CD4-positive, alpha-beta T cell treated with Interleukin-2 at 100 ng/mL for 4 hours (primary cell): ENCODE results near the gene KCNQ5.
"Not testable (repeated sequence)": the region's sequence is repeated elsewhere in the genome, so short reads cannot be mapped to it uniquely, and the experiment has no call there.

Source experiments
- DNase-seq: peaks from one replicate; pipeline ENCODE4 v3.0.0-alpha.2; 2020; ENCODE audit warnings: low spot score

KCNQ5 gene

GRCh38 chr6:72953971-72954381 lies 332.1 kb downstream of the KCNQ5 start:
- DNase-seq = no peak

GRCh38 chr6:72954716-72955115 lies 332.9 kb downstream of the KCNQ5 start:
- DNase-seq = no peak

DNA sequence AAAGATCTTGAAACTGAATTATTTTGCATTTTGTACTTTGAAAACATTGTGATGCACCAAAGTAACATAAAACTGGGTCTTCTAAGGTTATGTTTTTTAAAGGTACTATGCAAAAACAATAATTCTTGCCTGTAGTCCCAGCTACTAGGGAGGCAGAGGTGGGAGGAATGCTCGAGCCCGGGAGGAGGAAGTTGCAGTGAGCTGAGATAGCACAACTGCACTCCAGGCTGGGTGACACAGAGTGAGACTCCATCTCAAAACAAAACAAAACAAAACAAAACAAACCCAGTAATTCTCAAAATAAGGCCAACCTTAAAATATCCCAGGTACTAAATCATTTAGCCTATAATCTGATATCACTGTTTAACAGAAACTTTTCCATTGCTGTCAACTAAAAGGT lies 333.8 kb downstream of the KCNQ5 start:
- DNase-seq = no peak

DNA sequence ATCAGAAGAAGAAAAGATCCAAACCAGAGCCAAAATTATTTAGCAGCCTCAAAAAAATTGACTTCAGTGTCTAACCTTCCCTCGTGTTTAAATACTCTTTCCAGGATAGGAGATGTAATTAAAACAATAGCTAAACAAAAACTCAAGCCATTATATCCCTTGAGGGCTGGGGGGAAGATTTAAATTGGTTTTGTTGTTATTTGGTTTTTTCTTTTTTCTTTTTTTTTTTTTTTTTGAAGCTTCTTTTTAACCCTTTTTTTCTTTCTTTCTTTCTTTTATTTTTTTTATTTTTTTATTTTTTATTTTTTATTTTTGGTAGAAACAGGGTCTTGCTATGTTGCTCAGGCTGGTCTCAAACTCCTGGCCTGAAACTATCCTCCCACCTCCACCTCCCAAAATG lies 334.4 kb downstream of the KCNQ5 start:
- no peak for DNase-seq

DNA sequence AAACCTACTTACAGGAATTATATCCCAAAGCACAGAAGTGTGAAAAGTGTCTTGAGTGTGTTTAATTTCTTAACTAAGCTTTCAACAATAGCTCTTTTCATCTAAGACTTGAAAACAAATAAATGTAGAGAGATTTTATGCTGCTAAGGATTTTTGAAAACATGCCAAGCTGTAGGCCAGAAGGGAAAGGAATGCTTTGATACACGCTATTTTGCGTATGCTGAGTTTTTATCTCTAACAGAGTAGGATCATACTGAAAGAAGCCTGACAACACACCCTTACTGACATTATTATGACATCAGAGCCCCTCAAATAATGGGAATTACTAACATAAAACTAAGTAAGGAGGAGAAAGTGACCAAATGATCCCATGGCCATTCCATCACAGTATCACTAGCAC lies 338.0 kb downstream of the KCNQ5 start:
- DNase-seq = no peak

GRCh38 chr6:72963946-72964345 lies 342.1 kb downstream of the KCNQ5 start:
- DNase-seq = no peak

GRCh38 chr6:72966628-72967280 lies 344.9 kb downstream of the KCNQ5 start:
- no peak for DNase-seq

DNA sequence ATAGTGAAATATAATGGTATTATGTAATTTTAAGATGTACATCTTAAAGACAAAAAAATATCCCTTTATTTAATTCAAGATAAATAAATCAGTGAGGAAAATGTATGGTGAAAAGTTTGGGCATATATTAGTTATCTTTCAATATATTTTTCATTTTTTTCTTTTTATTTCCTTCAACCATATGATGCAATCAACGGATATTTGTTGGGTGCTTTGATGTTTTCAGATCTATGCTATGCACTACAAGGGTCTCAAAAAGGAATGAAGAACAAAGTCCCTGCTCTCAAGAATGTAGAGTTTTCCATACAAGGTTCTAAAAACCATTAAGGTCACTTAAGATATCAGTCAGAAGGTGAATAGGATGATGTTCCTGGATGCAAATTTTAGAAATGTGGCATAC lies 345.5 kb downstream of the KCNQ5 start:
- DNase-seq = no peak

DNA sequence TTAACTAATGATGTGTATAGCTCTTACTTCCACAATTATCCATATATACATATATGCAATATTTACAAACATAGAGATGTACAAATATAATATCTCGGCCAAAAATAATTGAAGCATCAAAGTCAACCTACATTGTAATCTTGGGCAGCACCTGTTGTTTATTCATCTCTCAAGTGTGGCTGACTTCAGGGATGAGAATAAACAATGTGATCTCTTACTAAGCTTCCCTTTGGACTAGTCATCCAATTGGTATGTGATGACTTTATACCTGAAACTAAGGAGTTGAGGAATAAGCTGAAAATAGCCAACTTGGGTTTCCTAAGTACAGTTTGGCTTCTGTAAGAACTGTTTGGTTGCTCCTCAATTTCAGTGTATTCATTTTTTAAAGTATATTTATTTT lies 346.8 kb downstream of the KCNQ5 start:
- DNase-seq = no peak

DNA sequence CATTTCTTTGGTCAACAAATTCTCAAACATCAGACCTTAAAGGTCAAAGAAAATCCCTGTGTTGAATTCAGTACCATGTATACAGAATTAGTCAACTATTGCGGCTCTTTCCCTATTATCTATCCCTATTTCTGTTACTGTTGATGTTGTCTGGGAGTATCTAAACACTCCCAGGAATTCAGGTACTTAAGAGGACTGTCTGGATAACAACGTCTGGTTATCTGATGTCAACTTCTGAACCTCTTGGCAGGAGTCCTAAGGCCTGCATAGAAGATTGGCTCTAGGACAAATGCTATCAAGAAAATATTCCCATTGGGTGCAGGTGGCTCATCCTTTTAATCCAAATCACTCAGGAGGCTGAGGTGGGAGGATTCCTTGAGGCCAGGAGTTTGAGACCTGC lies 347.8 kb downstream of the KCNQ5 start:
- DNase-seq = no peak

- no peak for DNase-seq
Measured at GRCh38 chr6:72972579-72972978, 350.7 kb downstream of the KCNQ5 start.

GRCh38 chr6:72974276-72974675 lies 352.4 kb downstream of the KCNQ5 start:
- no peak for DNase-seq

GRCh38 chr6:72975352-72975752 lies 353.5 kb downstream of the KCNQ5 start:
- no peak for DNase-seq

DNA sequence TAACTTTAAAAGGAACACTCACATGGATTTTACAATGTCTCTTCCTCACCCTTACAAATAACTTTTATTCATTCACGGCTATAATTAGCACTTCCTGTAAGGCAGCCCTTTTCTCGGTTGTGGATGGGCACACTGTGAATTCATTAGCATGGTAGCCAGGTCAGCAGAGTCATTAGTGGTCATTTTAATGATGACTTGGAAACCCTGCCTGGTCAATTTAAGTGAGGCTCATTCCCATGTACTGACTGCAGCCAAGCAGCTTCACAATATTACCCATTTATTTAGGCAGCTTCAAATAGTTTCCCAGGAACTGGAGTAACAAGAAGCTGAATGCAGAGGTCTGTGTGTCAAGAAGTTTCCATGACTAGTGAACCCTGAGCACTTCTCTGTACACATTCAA lies 354.6 kb downstream of the KCNQ5 start:
- no peak for DNase-seq

DNA sequence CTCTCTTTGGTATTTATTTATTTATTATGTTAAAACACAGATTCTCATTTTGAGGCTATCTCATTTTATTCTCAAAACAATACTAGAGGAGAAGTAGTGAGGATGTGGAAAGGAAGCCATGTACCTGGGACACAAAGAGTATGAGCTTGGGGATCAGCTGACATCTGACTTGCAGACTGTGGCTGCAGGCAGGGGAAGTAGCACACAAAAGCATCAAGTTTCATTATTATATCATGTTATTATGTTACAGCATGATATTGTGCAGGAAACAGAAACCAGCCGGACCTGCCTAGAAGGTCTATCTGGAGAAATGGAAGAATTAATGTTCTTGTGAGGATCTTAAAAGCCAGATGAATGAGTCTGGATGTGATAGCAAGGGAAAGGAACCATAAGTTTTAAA lies 355.2 kb downstream of the KCNQ5 start:
- DNase-seq = no peak

- DNase-seq = not testable (repeated sequence)
Measured at GRCh38 chr6:72978808-72979207, 356.9 kb downstream of the KCNQ5 start.

DNA sequence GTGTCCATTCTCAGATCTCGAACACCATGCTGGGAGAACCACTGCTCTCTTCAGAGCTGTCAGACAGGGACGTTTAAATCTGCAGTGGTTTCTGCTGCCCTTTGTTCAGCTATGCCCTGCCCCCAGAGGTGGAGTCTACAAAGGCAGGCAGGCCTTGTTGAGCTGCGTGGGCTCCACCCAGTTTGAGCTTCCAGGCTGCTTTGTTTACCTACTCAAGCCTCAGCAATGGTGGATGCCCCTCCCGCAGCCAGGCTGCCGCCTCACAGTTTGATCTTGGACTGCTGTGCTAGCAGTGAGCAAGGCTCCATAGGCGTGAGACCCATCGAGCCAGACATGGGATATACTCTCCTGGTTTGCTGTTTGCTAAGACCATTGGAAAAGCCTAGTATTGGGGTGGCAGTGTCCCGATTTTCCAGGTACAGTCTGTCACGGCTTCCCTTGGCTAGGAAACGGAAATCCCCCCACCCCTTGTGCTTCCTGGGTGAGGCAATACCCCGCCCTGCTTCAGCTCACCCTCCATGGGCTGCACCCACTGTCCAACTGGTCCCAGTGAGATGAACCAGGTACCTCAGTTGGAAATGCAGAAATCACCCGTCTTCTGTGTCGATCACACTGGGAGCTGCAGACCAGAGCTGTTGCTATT lies 362.4 kb downstream of the KCNQ5 start:
- DNase-seq = not testable (repeated sequence)

DNA sequence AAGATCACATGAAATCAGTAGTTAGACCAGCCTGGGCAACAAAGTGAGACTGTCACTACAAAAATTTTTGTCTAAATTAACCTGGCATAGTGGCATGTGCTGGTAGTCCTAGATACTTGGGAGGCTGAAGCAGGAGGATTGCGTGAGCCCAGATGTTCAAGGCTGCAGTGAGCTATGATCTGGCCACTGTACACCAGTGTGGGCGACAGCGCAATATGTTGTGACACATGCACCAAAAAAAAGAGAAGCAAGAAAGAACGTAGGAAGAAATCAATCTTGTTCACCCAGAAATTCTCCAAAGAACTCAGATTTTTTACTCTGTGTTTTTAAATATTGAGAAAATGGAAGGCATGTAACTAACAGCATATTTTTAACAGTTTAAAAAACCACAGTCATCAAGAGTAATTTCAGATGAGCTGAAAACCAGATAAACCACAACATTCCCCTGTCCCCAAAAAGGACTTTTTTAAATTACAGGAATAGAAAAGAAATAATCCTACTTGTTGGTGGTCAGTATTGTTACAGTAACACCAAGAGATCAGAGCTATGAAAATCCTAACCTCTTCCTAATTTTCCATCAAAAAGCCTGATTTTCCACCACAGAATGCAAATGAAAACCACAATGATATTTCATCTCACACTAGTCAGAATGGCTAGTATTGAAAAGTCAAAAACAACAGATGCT lies 363.3 kb downstream of the KCNQ5 start:
- no peak for DNase-seq

- DNase-seq = no peak
Measured at GRCh38 chr6:72987301-72987700, 365.4 kb downstream of the KCNQ5 start.

DNA sequence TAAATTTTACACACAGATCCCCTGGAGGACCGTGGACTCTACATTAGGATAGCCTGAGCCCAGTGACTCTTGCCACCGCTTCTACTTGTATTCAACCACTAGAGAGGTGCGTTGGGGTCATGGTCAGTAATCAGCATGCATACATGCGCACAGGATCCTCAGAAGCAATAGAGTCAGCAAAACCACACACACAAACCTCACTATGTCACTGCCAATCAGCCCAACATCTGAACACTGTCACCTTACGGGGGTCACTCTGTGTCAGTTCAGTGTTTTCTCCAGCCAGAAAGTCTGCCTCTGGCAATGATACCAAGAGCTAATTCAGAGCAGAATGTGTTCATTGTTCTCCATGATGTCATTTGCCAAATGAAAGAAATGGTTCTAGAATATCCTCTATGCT lies 378.1 kb downstream of the KCNQ5 start:
- DNase-seq = no peak

- DNase-seq = no peak
Measured at GRCh38 chr6:73000460-73000859, 378.6 kb downstream of the KCNQ5 start.

- DNase-seq = no peak
Measured at GRCh38 chr6:73002588-73002987, 380.7 kb downstream of the KCNQ5 start.

- DNase-seq = no peak
Measured at GRCh38 chr6:73003302-73003701, 381.4 kb downstream of the KCNQ5 start.

DNA sequence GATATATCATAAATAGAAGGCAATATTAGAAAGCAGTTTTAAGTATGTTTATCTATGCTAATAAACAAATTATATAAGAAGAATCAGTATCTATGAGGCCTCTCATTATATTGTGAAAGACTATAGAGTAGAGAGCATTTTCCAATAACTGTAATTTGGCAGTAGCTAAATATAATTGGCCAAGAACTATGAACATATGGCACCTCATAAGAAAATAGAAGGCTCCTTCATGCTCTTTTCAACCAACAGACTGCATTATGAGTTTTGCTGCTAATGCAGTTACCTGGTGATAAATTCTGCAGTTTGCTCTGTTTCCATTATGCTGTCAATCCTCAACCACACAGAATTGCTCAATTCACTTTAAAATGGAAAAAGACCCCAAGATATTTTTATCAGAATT lies 382.4 kb downstream of the KCNQ5 start:
- no peak for DNase-seq
